Fibroblast of pulmonary artery (primary cell): ENCODE measurements around the gene CHMP3.
"Not testable (repeated sequence)": the region's sequence is repeated elsewhere in the genome, so short reads cannot be mapped to it uniquely, and the experiment has no call there.

Experiments used
- DNase-seq: peaks from one replicate; pipeline ENCODE4 v3.0.0-alpha.2; 2010; ENCODE audit warnings: low read depth
- H3K4me3 ChIP-seq: replicated peaks from 2 replicates; pipeline ENCODE4 v1.5.1; 2011; ENCODE audit warnings: low read depth, mild to moderate bottlenecking, control low read depth, low read length, moderate library complexity
- CTCF ChIP-seq: IDR thresholded peaks from 2 replicates; pipeline ENCODE4 v1.5.1; 2011; ENCODE audit warnings: mild to moderate bottlenecking, control low read depth, low read length, inconsistent platforms; ENCODE audit errors: missing control alignments

The CHMP3 gene

GRCh38 chr2:86592547-86593230 lies 29.4 kb upstream of the CHMP3 start:
- DNase-seq, result peak; percentile 37
- no peak overlapping the region for H3K4me3 ChIP-seq
- no peak for TF ChIP-seq CTCF

- not testable (repeated sequence) for H3K4me3 ChIP-seq, DNase-seq
Measured at GRCh38 chr2:86589701-86590100, 26.5 kb upstream of the CHMP3 start.

- H3K4me3 ChIP-seq, result no peak overlapping the region
- DNase-seq, result peak; percentile 84
- TF ChIP-seq CTCF, result no peak
Measured at GRCh38 chr2:86584151-86584913, 21.1 kb upstream of the CHMP3 start.

GRCh38 chr2:86580560-86580959 lies 17.3 kb upstream of the CHMP3 start:
- no peak for TF ChIP-seq CTCF
- no peak for DNase-seq
- no peak overlapping the region for H3K4me3 ChIP-seq

GRCh38 chr2:86577817-86578456 lies 14.7 kb upstream of the CHMP3 start:
- no peak for DNase-seq
- TF ChIP-seq CTCF, result no peak
- H3K4me3 ChIP-seq, result no peak overlapping the region

- TF ChIP-seq CTCF, result no peak
- peak; percentile 39 for DNase-seq
Measured at GRCh38 chr2:86570059-86570458, 6.8 kb upstream of the CHMP3 start.

GRCh38 chr2:86566821-86567190 lies 3.6 kb upstream of the CHMP3 start:
- no peak for DNase-seq
- TF ChIP-seq CTCF, result no peak

More at GRCh38 chr2:86570059-86570458, 6.8 kb upstream of the CHMP3 start:
- no peak overlapping the region for H3K4me3 ChIP-seq

More at GRCh38 chr2:86566821-86567190, 3.6 kb upstream of the CHMP3 start:
- no peak overlapping the region for H3K4me3 ChIP-seq
